ENCODE results near the gene MRPL38.

DNA sequence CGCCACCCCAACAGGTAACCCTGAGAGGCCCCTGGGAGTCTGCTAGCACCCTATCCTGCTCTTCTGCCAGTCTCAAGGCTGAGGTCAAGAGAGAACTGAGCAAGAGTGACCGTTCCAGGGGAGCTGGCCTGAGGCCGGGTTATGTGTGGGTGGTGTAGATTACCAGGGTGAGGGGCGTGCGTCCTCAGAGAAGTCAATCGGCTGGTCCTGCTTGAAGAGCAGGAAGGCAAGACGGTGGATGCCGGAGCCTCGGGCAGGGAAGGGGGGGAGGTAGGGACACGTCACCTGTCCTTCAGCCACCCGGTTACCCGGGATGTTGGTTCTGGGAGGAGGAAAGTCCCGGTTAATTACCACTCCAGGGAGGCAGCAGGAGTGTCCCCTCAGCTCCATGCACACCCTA lies 5.3 kb downstream of the MRPL38 start:
- no peak for TF ChIP-seq CTCF (conservative IDR thresholded peaks at IDR 0.05; ENCODE audit: low read length)
- TF ChIP-seq EZH2phosphoT487 (IDR thresholded peaks at IDR 0.05; ENCODE audit: borderline replicate concordance, low read depth, low read length), result no peak
